HG02840 (cell line): Measurements from ENCODE around the gene LIF.

Experiments
- ATAC-seq: cut with Tn5 transposase; IDR thresholded peaks from one replicate; pipeline ENCODE4 v1.9.1; 2021; ENCODE audit warnings: mild to moderate bottlenecking, moderate library complexity, moderate number of reproducible peaks; ENCODE audit not compliant: unreplicated experiment, low FRiP score

Gene LIF

DNA sequence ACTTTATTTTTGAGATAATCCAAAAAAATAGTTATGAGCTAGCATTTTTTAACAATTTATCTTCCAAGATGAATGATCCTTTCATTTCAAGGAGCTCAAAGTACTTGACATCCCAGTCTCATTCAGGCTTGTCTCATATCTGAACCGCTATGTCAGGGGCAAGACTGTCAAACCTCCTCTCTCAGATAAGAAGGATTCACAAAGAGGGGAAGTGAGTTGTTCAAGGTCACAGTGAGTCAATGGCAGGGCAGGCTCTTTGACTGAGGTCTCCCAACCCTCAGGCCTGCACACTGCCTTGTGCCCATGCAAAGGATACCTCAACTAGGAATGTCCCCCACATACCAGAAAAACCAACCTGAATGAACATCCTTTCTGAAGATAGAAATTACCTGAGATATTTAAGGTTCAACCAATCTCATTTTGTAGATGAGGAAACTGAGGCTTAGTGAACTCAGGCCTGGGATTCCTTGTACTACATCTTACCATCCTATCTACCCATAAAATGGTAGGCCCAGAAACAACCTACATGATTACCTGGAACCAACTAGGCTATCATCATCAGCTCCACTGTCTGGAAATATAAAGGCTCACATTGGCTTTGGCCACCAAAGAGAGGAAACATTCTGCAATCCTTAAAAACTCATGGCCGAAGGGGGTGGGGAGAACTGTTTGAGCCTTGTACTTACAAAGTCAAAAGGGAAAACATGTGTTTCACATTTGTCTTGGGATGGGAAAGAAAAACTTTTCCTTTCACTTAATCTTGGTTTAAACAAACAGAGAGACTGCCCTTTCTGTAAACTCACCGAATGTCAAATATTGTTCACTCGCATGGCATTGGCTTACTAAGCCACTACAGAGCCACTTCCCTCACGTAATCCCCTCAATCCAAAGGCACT lies 51.1 kb downstream of the LIF start:
- ATAC-seq, result no peak

DNA sequence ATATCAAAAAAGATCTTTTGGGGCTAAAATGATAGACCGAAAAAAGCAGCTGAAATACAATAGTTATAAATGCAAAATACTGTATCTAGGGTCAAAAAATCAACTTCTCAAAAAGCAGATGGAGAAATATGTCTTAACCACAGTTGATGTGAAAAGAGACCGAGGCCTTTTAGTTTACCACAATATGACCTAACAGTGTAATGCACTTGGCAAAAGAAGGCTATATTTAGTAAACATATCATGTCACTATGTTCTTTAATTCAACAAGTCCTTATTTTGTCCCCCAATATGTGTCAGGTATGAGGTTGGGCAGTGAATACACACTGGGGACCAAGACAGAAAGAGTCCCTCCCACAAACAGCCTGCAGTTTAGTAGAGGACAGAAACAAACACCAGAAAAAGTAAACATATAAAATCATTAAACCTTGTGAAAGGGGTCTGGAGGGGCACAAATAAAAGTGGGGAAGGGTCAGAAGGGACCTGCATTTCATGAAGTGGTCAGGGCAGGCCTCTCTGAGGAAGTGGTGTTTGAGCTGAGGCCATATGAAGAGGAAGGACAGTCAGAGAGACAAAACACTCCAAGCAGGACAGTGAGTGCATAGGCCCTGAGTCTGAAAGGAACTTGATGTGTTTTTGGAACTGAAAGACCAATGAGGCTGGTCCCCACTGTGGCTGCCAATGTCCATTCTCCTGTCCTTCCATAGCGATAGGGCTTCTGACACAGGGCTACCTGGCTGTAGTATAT lies 53.4 kb downstream of the LIF start:
- no peak for ATAC-seq

DNA sequence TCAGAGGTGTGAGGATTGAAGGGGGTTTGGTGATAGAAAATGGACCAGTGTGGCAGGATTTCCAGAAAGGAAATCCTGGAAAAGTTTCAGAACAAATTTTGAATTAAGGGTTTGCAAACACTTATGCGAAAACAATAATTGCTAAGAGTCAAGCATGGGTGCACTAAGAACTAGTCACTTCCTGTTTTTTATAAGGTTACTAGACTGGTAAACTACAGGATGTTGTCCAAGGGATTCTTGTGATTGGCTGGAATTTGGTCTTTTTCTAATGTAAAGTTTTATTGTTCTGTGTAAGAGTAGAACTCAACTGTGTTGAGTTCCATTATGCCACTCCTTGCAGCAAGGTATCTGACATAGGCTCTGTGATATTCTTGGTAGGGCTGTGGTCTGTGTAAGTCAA lies 54.1 kb downstream of the LIF start:
- ATAC-seq, result no peak

DNA sequence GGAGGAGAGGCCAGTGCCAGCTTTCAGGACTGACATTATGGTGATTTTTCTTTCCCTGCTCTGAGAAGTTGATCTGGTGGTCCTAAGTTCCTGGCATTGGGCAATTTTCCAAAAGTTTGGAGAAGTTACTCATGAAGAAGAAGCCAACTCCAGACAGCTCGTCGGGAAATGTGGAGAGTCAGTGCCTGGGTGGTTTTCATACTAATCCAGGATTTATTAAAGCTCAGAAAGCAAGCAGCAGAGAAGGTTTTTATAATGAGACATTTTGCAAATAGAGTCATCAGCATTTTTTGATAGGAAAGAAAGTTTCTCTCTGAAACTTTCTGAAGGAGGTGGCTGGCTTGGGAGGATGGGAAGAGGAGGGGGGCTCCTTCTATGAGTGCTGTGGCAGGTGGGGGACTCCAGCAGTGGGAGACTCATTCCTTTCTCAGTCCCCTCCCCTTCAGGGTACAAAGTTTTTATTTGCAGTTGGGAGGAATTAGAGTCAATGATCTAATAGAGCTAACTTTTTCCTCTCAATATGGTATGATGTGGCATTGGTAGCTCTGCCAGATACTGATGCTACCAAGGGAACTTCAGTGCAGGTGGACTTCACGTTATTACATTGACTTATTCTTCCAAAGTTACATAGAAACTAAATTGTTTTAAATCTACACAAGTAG lies 55.4 kb downstream of the LIF start:
- ATAC-seq, result no peak

DNA sequence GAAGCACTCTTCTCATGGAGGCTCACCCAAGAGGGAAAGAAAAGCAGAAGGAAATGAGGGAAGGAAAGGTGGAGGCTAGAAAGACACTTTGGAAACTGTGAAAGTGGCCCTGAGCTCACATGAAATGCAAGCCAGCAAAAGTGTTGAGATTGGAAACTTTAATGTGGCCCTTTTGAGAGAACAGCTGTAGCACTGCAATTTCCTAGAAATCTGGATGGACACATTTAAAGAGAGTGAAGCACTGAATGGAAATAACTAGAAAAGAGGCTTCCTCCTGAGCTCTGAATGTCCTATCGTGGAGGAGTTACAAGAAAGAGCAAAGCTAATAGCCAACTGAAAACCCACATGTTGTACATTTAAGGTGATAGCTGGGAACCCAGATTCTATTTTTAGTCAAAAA lies 56.0 kb downstream of the LIF start:
- no peak for ATAC-seq
